ENCODE results near the gene ATXN1.
A peak's percentile ranks its signal among the peaks of the same experiment; 100 is the strongest.

The ATXN1 gene

DNA sequence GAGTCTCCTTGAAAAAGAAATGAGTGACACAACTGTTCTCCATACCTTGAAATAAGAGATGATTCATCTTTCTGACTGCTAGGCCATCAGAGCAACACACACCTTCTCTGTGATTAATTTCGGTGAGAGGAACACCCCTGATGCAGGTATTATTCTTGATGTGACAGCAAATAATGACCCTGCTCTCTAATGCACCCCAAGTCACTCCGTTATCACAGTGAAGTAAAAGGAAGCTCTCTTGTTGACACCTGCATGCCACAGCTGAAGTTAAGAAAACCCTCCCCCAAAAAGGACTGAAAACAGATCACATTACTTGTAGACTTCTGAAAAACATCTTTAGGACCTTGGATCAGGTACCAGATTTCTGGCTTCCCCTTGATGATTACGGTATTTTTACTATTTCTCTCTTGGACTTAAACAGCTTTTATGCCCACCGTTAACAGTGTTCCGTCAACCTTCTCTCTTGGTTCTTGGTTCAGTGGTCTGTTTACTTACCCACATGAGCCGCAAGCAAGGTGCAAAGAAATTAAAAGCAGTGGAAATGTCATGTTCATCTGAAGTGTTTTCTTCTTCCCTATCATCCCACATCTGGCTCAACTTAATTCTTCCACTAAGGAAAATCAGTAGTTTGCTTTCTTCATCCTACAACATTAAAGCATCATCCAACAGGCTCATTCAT is 273.1 kb downstream of the ATXN1 start:
- no peaks in the 10 kb centered on the region for H3K4me1 ChIP-seq (ENCODE audit: insufficient read depth, poor library complexity, severe bottlenecking)
- H3K27ac ChIP-seq (ENCODE audit: poor library complexity, severe bottlenecking), result no peak overlapping the region
- TF ChIP-seq, protein P1, sequence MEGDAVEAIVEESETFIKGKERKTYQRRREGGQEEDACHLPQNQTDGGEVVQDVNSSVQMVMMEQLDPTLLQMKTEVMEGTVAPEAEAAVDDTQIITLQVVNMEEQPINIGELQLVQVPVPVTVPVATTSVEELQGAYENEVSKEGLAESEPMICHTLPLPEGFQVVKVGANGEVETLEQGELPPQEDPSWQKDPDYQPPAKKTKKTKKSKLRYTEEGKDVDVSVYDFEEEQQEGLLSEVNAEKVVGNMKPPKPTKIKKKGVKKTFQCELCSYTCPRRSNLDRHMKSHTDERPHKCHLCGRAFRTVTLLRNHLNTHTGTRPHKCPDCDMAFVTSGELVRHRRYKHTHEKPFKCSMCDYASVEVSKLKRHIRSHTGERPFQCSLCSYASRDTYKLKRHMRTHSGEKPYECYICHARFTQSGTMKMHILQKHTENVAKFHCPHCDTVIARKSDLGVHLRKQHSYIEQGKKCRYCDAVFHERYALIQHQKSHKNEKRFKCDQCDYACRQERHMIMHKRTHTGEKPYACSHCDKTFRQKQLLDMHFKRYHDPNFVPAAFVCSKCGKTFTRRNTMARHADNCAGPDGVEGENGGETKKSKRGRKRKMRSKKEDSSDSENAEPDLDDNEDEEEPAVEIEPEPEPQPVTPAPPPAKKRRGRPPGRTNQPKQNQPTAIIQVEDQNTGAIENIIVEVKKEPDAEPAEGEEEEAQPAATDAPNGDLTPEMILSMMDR (IDR thresholded peaks at IDR 0.05; ENCODE audit: poor library complexity, severe bottlenecking), result no peak
- no peaks in the 10 kb centered on the region for H3K9me3 ChIP-seq (ENCODE audit: severe bottlenecking)
- no peaks in the 10 kb centered on the region for H3K27me3 ChIP-seq (ENCODE audit: insufficient read depth, poor library complexity, severe bottlenecking)
- H3K36me3 ChIP-seq (ENCODE audit: low read depth), result no peaks in the 10 kb centered on the region
- DNase-seq (ENCODE audit: low spot score), result no peak
- 0 out of 3 replicates have a peak, but pooled peaks have one; percentile 25 for ATAC-seq (ENCODE audit: low read depth)
- H3K4me3 ChIP-seq (ENCODE audit: severe bottlenecking), result no peak overlapping the region

DNA sequence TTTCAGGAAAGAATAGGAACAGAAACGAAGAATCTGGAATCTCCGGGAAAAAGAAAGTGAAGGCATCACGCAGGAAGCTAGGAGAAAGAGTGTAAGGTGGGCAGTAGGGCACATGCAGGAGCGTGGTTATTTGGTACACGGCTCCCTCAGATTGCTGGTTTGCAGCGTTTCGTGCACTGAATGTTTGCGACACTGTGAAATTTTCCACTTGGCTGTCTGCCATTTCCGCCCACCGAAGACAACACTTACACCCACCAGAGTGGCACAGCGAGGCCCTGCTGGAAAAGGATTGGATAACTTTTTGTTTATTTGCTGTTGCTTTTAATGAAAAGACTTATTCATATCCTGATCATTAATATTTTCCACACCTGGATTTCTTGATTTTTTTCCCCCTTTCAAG is 274.6 kb downstream of the ATXN1 start:
- TF ChIP-seq, protein P1 (IDR thresholded peaks at IDR 0.05; ENCODE audit: poor library complexity, severe bottlenecking), result no peak
- Histone ChIP-seq H3K36me3 (ENCODE audit: low read depth) (no peaks in the 10 kb centered on the region), H3K4me3 (ENCODE audit: severe bottlenecking) (no peak overlapping the region), H3K9me3 (ENCODE audit: severe bottlenecking) (peaks cover 4% of the 10 kb centered on the region), H3K4me1 (ENCODE audit: insufficient read depth, poor library complexity, severe bottlenecking) (no peaks in the 10 kb centered on the region), H3K27ac (ENCODE audit: poor library complexity, severe bottlenecking) (no peak overlapping the region), H3K27me3 (ENCODE audit: insufficient read depth, poor library complexity, severe bottlenecking) (no peaks in the 10 kb centered on the region)
- DNase-seq (ENCODE audit: low spot score) (no peak), ATAC-seq (ENCODE audit: low read depth) (no peak)

DNA sequence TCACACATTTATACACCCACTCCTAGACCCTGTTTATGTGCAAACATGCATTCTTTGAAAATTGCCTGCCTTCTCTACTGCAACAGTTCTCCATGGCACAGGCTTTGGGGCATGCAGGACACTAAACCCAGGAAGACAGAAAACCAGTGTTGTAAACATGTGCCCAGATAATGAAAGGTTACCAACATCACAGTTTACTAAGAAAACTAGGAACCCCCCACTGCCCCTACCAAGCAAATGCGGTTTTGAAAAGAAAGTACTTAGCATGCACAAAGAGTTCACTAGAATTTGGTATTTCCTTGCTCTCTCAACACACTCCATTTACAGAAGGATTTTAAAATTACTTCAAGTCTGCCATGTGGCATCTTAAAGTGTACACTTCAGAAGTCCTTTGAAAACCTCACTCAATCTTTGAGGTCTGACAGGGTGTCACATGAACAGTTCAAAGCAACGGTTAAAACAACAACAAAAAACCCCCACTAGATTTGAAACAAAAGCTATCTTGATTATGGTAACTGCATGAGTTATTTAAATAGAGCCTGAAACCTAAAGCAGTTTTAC is 277.9 kb downstream of the ATXN1 start:
- Histone ChIP-seq H3K4me3 (ENCODE audit: severe bottlenecking) (no peak overlapping the region), H3K9me3 (ENCODE audit: severe bottlenecking) (peaks cover 4% of the 10 kb centered on the region), H3K27ac (ENCODE audit: poor library complexity, severe bottlenecking) (no peak overlapping the region), H3K36me3 (ENCODE audit: low read depth) (no peaks in the 10 kb centered on the region), H3K4me1 (ENCODE audit: insufficient read depth, poor library complexity, severe bottlenecking) (no peaks in the 10 kb centered on the region), H3K27me3 (ENCODE audit: insufficient read depth, poor library complexity, severe bottlenecking) (no peaks in the 10 kb centered on the region)
- TF ChIP-seq, protein P1 (IDR thresholded peaks at IDR 0.05; ENCODE audit: poor library complexity, severe bottlenecking), result no peak
- DNase-seq (ENCODE audit: low spot score) (no peak), ATAC-seq (ENCODE audit: low read depth) (no peak)

DNA sequence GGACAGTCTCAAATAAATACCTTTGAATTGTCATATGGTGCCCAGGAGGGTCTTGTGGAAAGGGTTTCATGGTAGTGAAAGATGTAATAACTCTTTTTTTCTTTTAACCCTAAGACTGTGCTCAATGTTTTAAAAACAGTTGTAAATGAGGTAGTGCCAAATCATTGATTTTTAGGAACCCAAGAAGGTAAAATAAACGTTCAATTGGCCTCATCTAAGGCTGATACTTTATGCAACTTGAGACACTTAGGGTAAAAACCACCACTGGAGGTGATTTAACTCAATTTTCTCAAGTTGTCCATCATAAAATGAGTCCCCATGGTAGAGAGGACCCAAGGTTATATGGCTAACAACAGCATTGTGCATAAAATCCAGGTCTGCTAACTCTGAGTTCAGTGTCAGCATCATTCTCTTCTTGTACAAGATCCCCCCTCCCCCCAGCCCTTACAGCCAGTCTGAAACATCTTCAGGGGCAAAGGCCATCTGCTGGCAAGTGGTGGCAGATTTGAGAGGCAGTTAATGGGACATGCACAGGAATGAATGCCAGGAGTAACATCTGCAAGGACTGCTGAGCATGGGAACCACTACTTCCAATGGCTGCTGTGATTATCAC is 278.5 kb downstream of the ATXN1 start:
- TF ChIP-seq, protein P1 (IDR thresholded peaks at IDR 0.05; ENCODE audit: poor library complexity, severe bottlenecking), result no peak
- no peaks in the 10 kb centered on the region for H3K36me3 ChIP-seq (ENCODE audit: low read depth)
- DNase-seq (ENCODE audit: low spot score) (no peak), ATAC-seq (ENCODE audit: low read depth) (no peak)
- H3K27me3 ChIP-seq (ENCODE audit: insufficient read depth, poor library complexity, severe bottlenecking), result no peaks in the 10 kb centered on the region
- H3K4me3 ChIP-seq (ENCODE audit: severe bottlenecking), result no peak overlapping the region
- H3K4me1 ChIP-seq (ENCODE audit: insufficient read depth, poor library complexity, severe bottlenecking), result no peaks in the 10 kb centered on the region
- H3K9me3 ChIP-seq (ENCODE audit: severe bottlenecking), result peaks cover 4% of the 10 kb centered on the region
- no peak overlapping the region for H3K27ac ChIP-seq (ENCODE audit: poor library complexity, severe bottlenecking)

Data from RWPE2 (cell line).